GM19351 (cell line): ENCODE data around the gene PHPT1.
"Not testable (repeated sequence)": the region's sequence is repeated elsewhere in the genome, so short reads cannot be mapped to it uniquely, and the experiment has no call there.

Experiments used
- ATAC-seq: cut with Tn5 transposase; IDR thresholded peaks from one replicate; pipeline ENCODE4 v1.9.1; 2021; ENCODE audit warnings: mild to moderate bottlenecking, moderate library complexity; ENCODE audit not compliant: unreplicated experiment

PHPT1 gene

GRCh38 chr9:136858452-136858843, 9.2 kb downstream of the PHPT1 start:
- ATAC-seq = no peak

DNA sequence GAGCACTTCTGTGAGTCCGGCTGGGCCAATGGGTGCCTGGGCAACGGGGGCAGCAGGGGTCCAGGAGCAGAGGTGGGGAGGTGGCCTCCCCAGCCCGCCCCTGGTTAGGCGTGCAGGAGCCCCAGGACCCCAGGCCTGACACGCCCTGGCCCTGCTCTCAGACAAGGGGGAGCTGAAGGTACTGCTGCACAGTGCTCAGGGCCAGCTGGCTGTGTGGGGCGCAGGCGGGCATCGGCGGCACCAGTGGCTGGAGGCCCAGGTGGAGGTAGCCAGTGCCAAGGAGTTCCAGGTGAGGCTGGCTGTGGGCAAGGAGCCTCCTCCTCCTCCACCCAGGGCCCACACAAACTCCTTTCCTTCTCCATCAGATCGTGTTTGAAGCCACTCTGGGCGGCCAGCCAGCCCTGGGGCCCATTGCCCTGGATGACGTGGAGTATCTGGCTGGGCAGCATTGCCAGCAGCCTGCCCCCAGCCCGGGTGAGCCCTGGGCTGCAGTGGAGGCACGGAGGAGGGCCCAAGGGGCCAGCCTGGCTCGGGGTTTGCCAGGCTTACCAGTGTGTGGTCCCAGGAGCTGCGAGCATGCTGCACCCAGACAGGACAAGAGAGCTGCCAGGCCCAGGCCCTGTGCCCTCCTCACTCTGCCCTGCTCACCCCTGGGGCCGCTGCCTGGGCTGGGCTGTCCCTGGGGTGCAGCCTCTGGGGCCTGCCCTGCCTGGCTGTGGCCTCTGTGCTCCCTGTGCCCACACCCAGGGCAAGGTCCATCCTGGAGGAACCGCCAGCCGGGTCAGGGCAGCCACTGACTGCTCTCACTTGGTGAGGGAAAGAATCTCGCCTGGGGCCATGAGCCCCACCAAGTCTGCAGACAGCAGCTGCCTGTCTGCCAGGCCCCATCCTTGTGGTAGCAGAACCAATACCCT, 9.9 kb downstream of the PHPT1 start:
- ATAC-seq = no peak

DNA sequence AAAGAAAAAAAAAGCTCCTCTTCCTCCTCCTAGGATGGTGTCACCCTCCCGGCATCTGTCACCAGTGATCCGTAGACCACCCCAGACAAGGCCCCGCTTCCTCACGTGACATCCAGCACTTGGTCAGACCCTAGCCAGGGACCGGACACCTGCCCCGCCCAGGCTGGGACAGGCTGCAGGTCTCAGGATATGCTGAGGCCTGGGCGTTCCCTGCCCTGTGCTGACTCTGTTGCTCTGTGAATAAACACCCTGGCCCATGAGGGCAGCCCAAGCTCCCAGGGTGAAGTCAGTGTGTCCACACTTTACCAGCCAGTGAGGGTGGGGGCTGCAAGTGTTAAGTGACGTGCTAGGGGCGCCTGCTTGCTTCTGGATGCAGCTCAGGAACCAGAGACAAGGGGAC, 11.3 kb downstream of the PHPT1 start:
- no peak for ATAC-seq

- ATAC-seq = no peak
These were observed 12.0 kb downstream of the PHPT1 start for GRCh38 chr9:136860933-136861873.

DNA sequence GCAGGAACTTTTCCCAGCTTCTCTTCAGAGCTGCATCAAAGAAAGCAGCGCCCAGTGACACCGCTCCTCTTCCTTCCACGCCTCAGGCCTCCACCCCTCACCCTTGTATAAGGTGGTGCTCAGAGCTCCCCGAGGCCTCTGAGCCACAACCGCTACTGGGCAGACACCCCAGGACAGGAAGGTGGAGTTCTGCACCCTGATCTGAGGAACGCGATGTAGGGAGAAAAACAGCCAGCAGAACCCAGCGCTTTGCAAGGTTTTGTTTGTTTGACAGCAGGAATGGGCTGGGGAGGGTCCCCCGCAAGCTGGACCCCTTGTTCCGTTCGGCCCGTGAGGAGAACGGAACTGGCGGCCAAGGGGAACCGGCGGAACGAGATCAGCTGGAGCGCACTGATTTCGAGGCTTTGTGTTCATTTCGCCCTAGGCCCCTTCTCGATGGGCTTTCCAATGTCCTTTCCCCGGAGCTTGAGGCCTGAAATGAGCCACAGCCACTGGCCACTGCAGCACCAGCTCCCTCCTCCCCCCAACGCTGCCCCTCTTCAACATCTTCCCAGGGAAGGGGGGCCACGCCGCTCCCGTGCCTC, 12.8 kb downstream of the PHPT1 start:
- ATAC-seq = no peak

DNA sequence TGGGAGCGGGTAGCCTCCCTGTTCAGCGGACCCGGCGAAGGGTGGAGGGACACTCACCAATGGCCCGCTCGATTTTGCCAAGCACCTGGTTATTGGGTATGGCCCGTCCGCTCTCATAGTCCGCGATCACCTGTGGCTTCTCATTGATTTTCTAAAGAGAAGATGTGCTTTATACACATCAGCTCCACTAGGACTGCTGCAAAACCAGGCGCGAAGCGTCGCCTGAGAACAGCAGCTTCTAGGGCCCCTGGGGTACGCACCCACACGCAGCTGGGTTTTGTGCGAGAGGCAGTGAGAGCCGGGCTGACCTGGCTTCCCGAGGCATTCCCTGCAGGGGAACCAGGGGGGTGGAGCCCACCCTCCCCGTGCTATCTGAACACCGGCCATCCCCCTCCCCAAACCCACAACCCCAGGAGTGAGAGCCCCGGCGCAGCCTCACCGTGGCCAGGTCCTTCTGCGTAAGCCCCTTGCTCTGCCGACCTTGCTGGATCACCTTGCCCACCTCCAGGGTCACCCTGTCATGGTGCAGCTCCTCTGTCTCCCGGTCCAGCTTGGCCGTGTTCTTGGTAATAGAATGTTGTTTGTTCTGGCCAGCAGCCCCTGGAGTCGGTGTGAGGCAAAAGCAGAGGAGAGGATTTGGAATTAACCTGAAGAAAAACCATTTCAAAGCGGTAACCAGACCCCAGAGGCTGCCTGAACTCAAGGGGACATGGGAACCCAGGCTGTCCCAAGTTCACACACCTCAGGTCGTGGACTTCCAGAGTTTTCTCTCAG, 13.8 kb downstream of the PHPT1 start:
- ATAC-seq = no peak

GRCh38 chr9:136863623-136864273, 14.5 kb downstream of the PHPT1 start:
- ATAC-seq = no peak

- ATAC-seq = no peak
These were observed 16.0 kb downstream of the PHPT1 start for GRCh38 chr9:136865041-136865767.

GRCh38 chr9:136865768-136866103, 16.5 kb downstream of the PHPT1 start:
- ATAC-seq = peak; percentile 17

DNA sequence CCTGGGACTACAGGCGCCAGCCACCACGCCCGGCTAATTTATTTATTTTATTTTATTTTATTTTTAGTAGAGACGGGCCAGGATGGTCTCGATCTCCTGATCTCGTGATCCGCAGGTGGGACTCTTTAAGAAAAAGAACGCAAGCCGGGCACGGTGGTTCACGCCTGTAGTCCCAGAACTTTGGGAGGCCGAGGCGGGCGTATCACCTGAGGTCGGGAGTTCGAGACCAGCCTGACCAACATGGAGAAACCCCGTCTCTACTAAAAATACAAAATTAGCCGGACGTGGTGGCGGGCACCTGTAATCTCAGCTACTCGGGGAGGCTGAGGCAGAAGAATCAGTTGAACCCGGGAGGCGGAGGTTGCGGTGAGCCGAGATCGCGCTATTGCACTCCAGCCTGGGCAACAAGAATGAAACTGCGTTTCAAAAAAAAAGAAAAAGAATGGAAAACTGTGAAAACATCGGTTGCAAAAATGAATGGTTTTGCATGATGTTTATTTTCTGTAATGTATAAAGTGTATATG, 17.8 kb downstream of the PHPT1 start:
- ATAC-seq = not testable (repeated sequence)

GRCh38 chr9:136867480-136867879, 18.3 kb downstream of the PHPT1 start:
- no peak for ATAC-seq

DNA sequence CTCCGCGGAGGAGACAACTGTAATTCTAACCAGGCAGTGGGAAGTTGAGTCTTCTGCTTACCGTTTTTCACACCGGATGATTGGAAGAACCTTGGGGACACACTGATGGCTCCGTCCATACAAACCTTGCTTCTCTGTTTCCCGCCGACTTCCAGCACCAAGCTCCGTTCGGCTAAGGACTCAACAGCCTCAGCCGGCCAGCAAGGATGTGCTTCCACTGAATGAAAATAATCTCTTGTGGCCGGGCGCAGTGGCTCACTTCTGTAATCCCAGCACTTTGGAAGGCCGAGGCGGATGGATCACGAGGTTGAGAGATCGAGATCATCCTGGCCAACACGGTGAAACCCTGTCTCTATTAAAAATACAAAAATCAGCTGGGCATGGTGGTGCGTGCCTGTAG, 18.7 kb downstream of the PHPT1 start:
- no peak for ATAC-seq

DNA sequence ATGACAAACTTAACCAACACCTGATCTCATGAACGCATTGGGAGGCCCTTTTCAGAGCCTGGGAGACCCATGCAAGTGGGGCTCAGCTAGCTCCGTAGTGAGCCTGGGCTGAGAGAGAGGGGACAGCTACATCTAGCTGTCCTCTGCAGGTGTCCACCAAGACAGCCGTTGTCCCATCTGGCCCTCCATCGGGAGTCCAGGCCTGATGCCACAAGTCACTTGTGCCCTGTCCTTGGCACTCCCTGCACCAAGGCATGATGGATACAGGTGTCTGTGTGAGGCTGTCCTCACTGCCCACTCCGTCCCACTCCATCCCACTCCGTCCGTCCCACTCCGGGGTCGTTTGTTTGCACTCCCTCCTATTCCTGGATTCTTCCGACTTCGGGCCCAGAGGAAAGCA, 19.4 kb downstream of the PHPT1 start:
- no peak for ATAC-seq

DNA sequence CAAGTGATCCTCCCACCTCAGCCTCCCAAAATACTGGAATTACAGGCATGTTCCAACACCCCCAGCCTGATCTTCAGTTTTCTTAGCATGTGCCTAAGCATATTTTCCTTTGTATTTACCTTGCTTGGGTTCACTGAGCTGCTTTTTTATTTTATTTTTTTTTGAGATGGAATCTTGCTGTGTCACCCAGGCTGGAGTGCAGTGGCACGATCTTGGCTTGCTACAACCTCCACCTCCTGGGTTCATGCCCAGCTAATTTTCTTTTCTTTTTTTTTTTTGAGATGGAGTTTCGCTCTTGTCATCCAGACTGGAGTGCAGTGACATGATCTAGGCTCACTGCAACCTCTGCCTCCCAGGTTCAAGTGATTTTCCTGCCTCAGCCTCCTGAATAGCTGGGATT, 20.4 kb downstream of the PHPT1 start:
- ATAC-seq = not testable (repeated sequence)

- no peak for ATAC-seq
These were observed 25.9 kb downstream of the PHPT1 start for GRCh38 chr9:136875155-136875554.

GRCh38 chr9:136876476-136876875, 27.3 kb downstream of the PHPT1 start:
- no peak for ATAC-seq

DNA sequence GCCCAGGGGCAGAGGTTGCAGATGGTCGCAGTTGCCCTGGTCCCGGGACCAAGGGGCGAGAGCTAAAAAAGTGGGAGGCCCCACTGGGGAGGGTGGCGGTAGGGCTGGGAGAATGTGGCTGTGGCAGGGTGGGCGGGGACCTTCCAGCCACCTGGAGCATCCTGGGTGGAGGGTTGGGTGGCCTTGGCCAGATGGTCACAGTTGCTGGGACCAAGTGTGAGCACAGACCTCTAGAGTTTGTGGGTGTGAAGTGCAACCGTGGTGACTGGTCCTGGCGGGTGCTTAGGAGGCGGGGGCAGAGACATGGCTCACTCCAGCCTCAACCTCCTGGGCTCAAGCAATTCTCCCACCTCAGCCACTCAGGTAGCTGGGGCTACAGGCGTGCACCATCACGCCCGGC, 31.4 kb downstream of the PHPT1 start:
- ATAC-seq = no peak

- no peak for ATAC-seq
These were observed 32.5 kb downstream of the PHPT1 start for GRCh38 chr9:136881691-136882108.
